GM23248 (cell line): ENCODE results near the gene TMED3.

ENCODE experiments used
- EZH2 ChIP-seq: fragments of 200-600 bp; sonication (generic); IDR thresholded peaks from 2 replicates; pipeline ENCODE4 v1.6.1; 2018; ENCODE audit warnings: antibody characterized with exemption, mild to moderate bottlenecking; ENCODE audit not compliant: insufficient read depth, poor library complexity, severe bottlenecking
- EZH2phosphoT487 ChIP-seq: fragments of 200-600 bp; sonication (generic); IDR thresholded peaks from 2 replicates; pipeline ENCODE4 v1.6.1; 2018; ENCODE audit warnings: antibody characterized with exemption, moderate library complexity, mild to moderate bottlenecking, low read depth; ENCODE audit not compliant: insufficient read depth

- TF ChIP-seq EZH2 (no peak), EZH2phosphoT487 (no peak)
Observed at GRCh38 chr15:79321876-79322275, 11.0 kb downstream of the TMED3 start.
